HepG2 (cell line): ENCODE measurements around the gene LYRM4. TPM values are rescaled to one million over a fixed set of nuclear protein-coding genes. Genes with fewer than 3 reads are reported as not detected.

Experiments used
- ATAC-seq: fragments of 200-7000 bp; cut with Tn5 transposase; 3 replicates; pipeline ENCODE4 v1.9.1; 2020; ENCODE audit warnings: mild to moderate bottlenecking, moderate library complexity
- BruUV-seq: library from RNA; stranded (reverse); fragments of 400-500 nt; replicated peaks from 2 replicates; lab custom pipeline; 2021; lab: Mats Ljungman, UMichigan
- CTCF ChIA-PET: fragments of 300-600 bp; formaldehyde crosslinking; extraction: SDS; loops from one replicate; lab custom pipeline; 2021; ENCODE audit warnings: low total read pairs, inconsistent platforms, low intra/inter-chr PET ratio; lab: Yijun Ruan, JAX
- POLR2A ChIA-PET: fragments of 350-600 bp; sonication (Branson Sonifier 250); formaldehyde crosslinking; loops from one replicate; lab custom pipeline; 2020; ENCODE audit warnings: antibody characterized with exemption, inconsistent platforms; lab: Yijun Ruan, JAX
- DNase-seq: peaks from one replicate; pipeline ENCODE4 v3.0.0-alpha.2; 2015; ENCODE audit warnings: low spot score
- FAIRE-seq: peaks from 3 replicates; lab custom pipeline; 2011; peaks lifted over from hg19 to GRCh38; lab: Jason Lieb, UNC
- H2AFZ ChIP-seq: one replicate; pipeline ENCODE4 v1.6.1; 2011; ENCODE audit warnings: low read length, inconsistent platforms
- H3K27ac ChIP-seq: fragments of 300-600 bp; 3 replicates; pipeline ENCODE4 v1.8.0; 2011; ENCODE audit warnings: mixed run types, mild to moderate bottlenecking, mixed read lengths, low read length, inconsistent platforms; ENCODE audit not compliant: insufficient read depth; ENCODE audit errors: extremely low read length
- H3K27me3 ChIP-seq, 2 experiments: fragments of 200-600 bp in 1 of 2; 2 replicates in 1 of 2; 3 replicates in 1 of 2; pipeline versions ENCODE4 v1.6.0 to v1.8.0; 2011; ENCODE audit warnings: low read length in 2 of 2, mild to moderate bottlenecking in 2 of 2, moderate library complexity in 2 of 2, inconsistent platforms in 1 of 2; ENCODE audit not compliant: insufficient read depth in 2 of 2, control insufficient read depth in 1 of 2
- H3K36me3 ChIP-seq, 2 experiments: fragments of 200-600 bp in 1 of 2; replicated peaks in 1 of 2; 2 replicates in 1 of 2; 3 replicates in 1 of 2; pipeline versions ENCODE4 v1.5.1 to v1.8.0; 2011; ENCODE audit warnings: low read length in 2 of 2, inconsistent platforms in 1 of 2; ENCODE audit not compliant: insufficient read depth in 2 of 2, control insufficient read depth in 1 of 2
- H3K4me1 ChIP-seq: 2 replicates; pipeline ENCODE4 v1.5.1; 2012; ENCODE audit warnings: low read length, inconsistent platforms; ENCODE audit not compliant: insufficient read depth
- H3K4me2 ChIP-seq: 2 replicates; pipeline ENCODE4 v1.6.0; 2011; ENCODE audit warnings: low read depth, low read length, inconsistent platforms
- H3K4me3 ChIP-seq, 3 experiments: fragments of 200-600 bp in 1 of 3; sonication (generic), shearing (Covaris generic) in 1 of 3; replicated peaks in 1 of 3; 2 replicates each; pipeline ENCODE4 v1.5.1; 2011 to 2016; ENCODE audit warnings: low read length in 3 of 3, inconsistent platforms in 2 of 3, low read depth in 2 of 3, mild to moderate bottlenecking in 2 of 3, control low read depth in 1 of 3, mixed read lengths in 1 of 3; ENCODE audit not compliant: insufficient read depth in 1 of 3
- H3K79me2 ChIP-seq: one replicate; pipeline ENCODE4 v1.6.1; 2011; ENCODE audit warnings: low read length, inconsistent platforms; ENCODE audit not compliant: insufficient read depth
- H3K9ac ChIP-seq: 2 replicates; pipeline ENCODE4 v1.6.0; 2011; ENCODE audit warnings: mild to moderate bottlenecking, low read depth, low read length, inconsistent platforms; ENCODE audit not compliant: insufficient read depth
- H3K9me3 ChIP-seq: 2 replicates; pipeline ENCODE4 v1.5.1; 2012; ENCODE audit warnings: mild to moderate bottlenecking, low read length
- H4K20me1 ChIP-seq: 2 replicates; pipeline ENCODE4 v1.6.0; 2011; ENCODE audit warnings: inconsistent platforms, mild to moderate bottlenecking, low read length, moderate library complexity; ENCODE audit not compliant: insufficient read depth
- FOSL2 ChIP-seq: sonication (generic); formaldehyde crosslinking; IDR thresholded peaks from 2 replicates; pipeline ENCODE4 v1.4.0; 2020; ENCODE audit warnings: missing genetic modification reagents
- FOXO1 ChIP-seq: sonication (generic); formaldehyde crosslinking; IDR thresholded peaks from 2 replicates; pipeline ENCODE4 v1.4.0; 2020; ENCODE audit warnings: missing genetic modification reagents
- IKZF1 ChIP-seq: fragments of 450-650 bp; IDR thresholded peaks from 2 replicates; pipeline ENCODE4 v1.7.1; 2016
- MAF1 ChIP-seq: sonication (generic); formaldehyde crosslinking; IDR thresholded peaks from 2 replicates; pipeline ENCODE4 v1.5.0; 2020; ENCODE audit warnings: missing genetic modification reagents, borderline replicate concordance
- NR2F1 ChIP-seq, 2 experiments: fragments of 450-650 bp in 1 of 2; formaldehyde crosslinking in 1 of 2; IDR thresholded peaks; 2 replicates each; pipeline versions ENCODE4 v1.5.0 to v1.6.1; 2016 to 2020; ENCODE audit warnings: mild to moderate bottlenecking in 1 of 2, missing compliant biosample characterization in 1 of 2, missing genetic modification reagents in 1 of 2, moderate library complexity in 1 of 2
- RBM22 ChIP-seq: fragments of 200-400 bp; formaldehyde crosslinking; optimal IDR thresholded peaks from 2 replicates; pipeline ENCODE3; 2017; ENCODE audit warnings: mild to moderate bottlenecking, low read length, moderate library complexity
- ZMYM3 ChIP-seq: sonication (generic); formaldehyde crosslinking; IDR thresholded peaks from 2 replicates; pipeline ENCODE4 v1.5.1; 2020; ENCODE audit warnings: mild to moderate bottlenecking, missing genetic modification reagents
- ZNF121 ChIP-seq: sonication (generic); formaldehyde crosslinking; IDR thresholded peaks from 2 replicates; pipeline ENCODE4 v1.5.0; 2020; ENCODE audit warnings: mild to moderate bottlenecking, missing genetic modification reagents
- ZNF143 ChIP-seq: sonication (generic); formaldehyde crosslinking; IDR thresholded peaks from 2 replicates; pipeline ENCODE4 v1.4.0; 2020; ENCODE audit warnings: missing genetic modification reagents
- WGBS: methylation state at CpG from one replicate; pipeline ENCODE4 v1.1.6; 2017; ENCODE audit warnings: low lambda C conversion rate; 5-methylcytosine and 5-hydroxymethylcytosine counted together
- in situ Hi-C: cut with HindIII; loops from 2 replicates; pipeline ENCODE4 v1.10.0; 2017; ENCODE audit warnings: low pct_unique_long_range_greater_than_20kb; ENCODE audit not compliant: extremely low pct_ligation_motif_present
- intact Hi-C: fragments of 100-400 bp; cut with micrococcal nuclease; formaldehyde crosslinking; loops from one replicate; pipeline ENCODE4 v1.10.0; 2022; ENCODE audit not compliant: unreplicated experiment
- polyA plus RNA-seq, 8 experiments: library from polyadenylated mRNA; depleted of rRNA in 3 of 8; stranded (reverse) in 7 of 8; unstranded in 1 of 8; fragments of >200 nt; fragmentation: Illumina TruSeq in 4 of 8; extraction: Trizol in 4 of 8; gene quantifications; 2 replicates each; pipeline versions ENCODE4 v1.2.1 to v1.2.3, GENCODE V29; 2011 to 2016; ENCODE audit warnings: low read depth in 4 of 8, missing spikeins in 1 of 8, mixed read lengths in 1 of 8; ENCODE audit not compliant: insufficient read depth in 1 of 8
- total RNA-seq, 5 experiments: library from RNA; depleted of rRNA; stranded (reverse); fragments of >200 nt; fragmentation: Illumina TruSeq; extraction: Trizol; gene quantifications; 2 replicates each; pipeline ENCODE4 v1.2.3, GENCODE V29; 2016; ENCODE audit warnings: low read depth in 1 of 5
- TF ChIP-seq, protein P1 (sequence below): sonication (generic); formaldehyde crosslinking; IDR thresholded peaks from 2 replicates; pipeline ENCODE4 v1.4.0; 2020; ENCODE audit warnings: mild to moderate bottlenecking, low read depth, missing genetic modification reagents
- TF ChIP-seq, protein P2 (sequence below): IDR thresholded peaks from 2 replicates; pipeline ENCODE4 v1.6.1; 2016; ENCODE audit warnings: low read depth, control low read depth

The LYRM4 gene
- total and polyA plus RNA-seq, 2 of the 13 experiments (the other 11 are each of a cell fraction or from before 2014, with no cell fraction given): 64.6 to 67.5 TPM

DNA sequence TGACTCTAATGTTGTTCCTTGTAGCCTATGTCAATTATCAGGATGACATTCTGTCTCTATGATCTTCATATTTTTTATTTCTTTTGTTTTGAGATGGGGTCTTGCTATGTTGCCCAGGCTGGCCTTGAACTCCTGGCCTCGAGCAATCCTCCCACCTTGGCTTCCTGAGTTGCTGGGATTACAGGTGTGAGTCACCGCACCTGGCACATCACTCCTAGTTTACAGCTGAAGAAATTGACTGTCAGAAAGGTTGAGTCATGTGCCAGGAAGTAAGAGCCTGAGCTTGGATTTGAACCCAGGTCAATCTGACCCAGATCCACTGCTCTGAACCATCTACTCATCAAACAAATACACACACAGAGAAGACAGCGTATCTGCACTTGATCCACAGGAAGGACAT, 161.2 kb downstream of the LYRM4 start:
- peaks cover 0 to 2% of the 10 kb centered on the region in 2 experiments; a peak in 2 of 5 replicates for H3K36me3 ChIP-seq
- H3K9ac ChIP-seq: no peak overlapping the region
- no peak for DNase-seq
- BruUV-seq: no TSS peak
- 100% methylated on average over 3 of the region's 3 CpGs for WGBS
- no peak for ATAC-seq
- H3K27me3 ChIP-seq: no peaks in the 10 kb centered on the region
- no peaks in the 10 kb centered on the region for H4K20me1 ChIP-seq
- H3K4me1 ChIP-seq: peaks cover 9% of the 10 kb centered on the region
- no peak overlapping the region for H3K4me3 ChIP-seq
- POLR2A ChIA-PET: no interaction called here
- TF ChIP-seq RBM22 (peak; percentile 36), ZNF143 (no peak), MAF1 (CRISPR knock-in tag) (no peak), FOSL2 (CRISPR knock-in tag) (peak; percentile 47), IKZF1 (no peak), ZMYM3 (CRISPR knock-in tag) (0 out of 2 replicates have a peak, but pooled peaks have one; percentile 28), NR2F1 (CRISPR knock-in tag; IDR thresholded peaks at IDR 0.05) (0 out of 4 replicates have a peak, but pooled peaks of 1 of the 2 experiments have one; percentile 26), ZNF121 (CRISPR knock-in tag) (peak; percentile 88), FOXO1 (CRISPR knock-in tag) (no peak)
- TF ChIP-seq, protein P1, sequence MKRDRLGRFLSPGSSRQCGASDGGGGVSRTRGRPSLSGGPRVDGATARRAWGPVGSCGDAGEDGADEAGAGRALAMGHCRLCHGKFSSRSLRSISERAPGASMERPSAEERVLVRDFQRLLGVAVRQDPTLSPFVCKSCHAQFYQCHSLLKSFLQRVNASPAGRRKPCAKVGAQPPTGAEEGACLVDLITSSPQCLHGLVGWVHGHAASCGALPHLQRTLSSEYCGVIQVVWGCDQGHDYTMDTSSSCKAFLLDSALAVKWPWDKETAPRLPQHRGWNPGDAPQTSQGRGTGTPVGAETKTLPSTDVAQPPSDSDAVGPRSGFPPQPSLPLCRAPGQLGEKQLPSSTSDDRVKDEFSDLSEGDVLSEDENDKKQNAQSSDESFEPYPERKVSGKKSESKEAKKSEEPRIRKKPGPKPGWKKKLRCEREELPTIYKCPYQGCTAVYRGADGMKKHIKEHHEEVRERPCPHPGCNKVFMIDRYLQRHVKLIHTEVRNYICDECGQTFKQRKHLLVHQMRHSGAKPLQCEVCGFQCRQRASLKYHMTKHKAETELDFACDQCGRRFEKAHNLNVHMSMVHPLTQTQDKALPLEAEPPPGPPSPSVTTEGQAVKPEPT (CRISPR knock-in tag): no peak
- TF ChIP-seq, protein P2, sequence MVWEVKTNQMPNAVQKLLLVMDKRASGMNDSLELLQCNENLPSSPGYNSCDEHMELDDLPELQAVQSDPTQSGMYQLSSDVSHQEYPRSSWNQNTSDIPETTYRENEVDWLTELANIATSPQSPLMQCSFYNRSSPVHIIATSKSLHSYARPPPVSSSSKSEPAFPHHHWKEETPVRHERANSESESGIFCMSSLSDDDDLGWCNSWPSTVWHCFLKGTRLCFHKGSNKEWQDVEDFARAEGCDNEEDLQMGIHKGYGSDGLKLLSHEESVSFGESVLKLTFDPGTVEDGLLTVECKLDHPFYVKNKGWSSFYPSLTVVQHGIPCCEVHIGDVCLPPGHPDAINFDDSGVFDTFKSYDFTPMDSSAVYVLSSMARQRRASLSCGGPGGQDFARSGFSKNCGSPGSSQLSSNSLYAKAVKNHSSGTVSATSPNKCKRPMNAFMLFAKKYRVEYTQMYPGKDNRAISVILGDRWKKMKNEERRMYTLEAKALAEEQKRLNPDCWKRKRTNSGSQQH: no peak
- no peaks in the 10 kb centered on the region for H3K79me2 ChIP-seq
- no peak for FAIRE-seq
- H3K27ac ChIP-seq: no peak overlapping the region
- intact Hi-C loops: no loop called here
- H3K9me3 ChIP-seq: no peaks in the 10 kb centered on the region
- in situ Hi-C loops: no loop called here
- no peak overlapping the region for H2AFZ ChIP-seq
- CTCF ChIA-PET: no interaction called here
- no peak overlapping the region for H3K4me2 ChIP-seq
